Smooth muscle cell (in vitro differentiated cells): ENCODE measurements around the gene FBLN2. TPM values are rescaled to one million over a fixed set of nuclear protein-coding genes. Genes with fewer than 3 reads are reported as not detected.

Experiments used
- DNase-seq: peaks from one replicate; lab custom pipeline; 2025; ENCODE audit not compliant: unreplicated experiment; lab: John Stamatoyannopoulos, UW
- H2AFZ ChIP-seq: fragments of 200-600 bp; sonication (generic); 2 replicates; pipeline ENCODE4 v1.6.0; 2016; ENCODE audit warnings: antibody characterized with exemption, low read depth, mild to moderate bottlenecking
- H3F3A ChIP-seq: fragments of 200-600 bp; sonication (generic); 2 replicates; pipeline ENCODE4 v1.6.0; 2017; ENCODE audit warnings: antibody characterized with exemption, low read depth
- H3K27ac ChIP-seq: fragments of 200-600 bp; sonication (generic); 2 replicates; pipeline ENCODE4 v1.5.1; 2016; ENCODE audit warnings: low read depth, mild to moderate bottlenecking
- H3K27me3 ChIP-seq: fragments of 200-600 bp; sonication (generic); 2 replicates; pipeline ENCODE4 v1.6.1; 2016; ENCODE audit warnings: low read depth, mild to moderate bottlenecking
- H3K36me3 ChIP-seq: fragments of 200-600 bp; sonication (generic); 2 replicates; pipeline ENCODE4 v1.5.1; 2016; ENCODE audit warnings: low read depth
- H3K4me1 ChIP-seq: fragments of 200-600 bp; sonication (generic); 2 replicates; pipeline ENCODE4 v1.5.1; 2016; ENCODE audit warnings: low read depth
- H3K4me2 ChIP-seq: fragments of 200-600 bp; sonication (generic); 2 replicates; pipeline ENCODE4 v1.6.0; 2016; ENCODE audit warnings: mild to moderate bottlenecking
- H3K4me3 ChIP-seq: fragments of 200-600 bp; sonication (generic); 2 replicates; pipeline ENCODE4 v1.5.1; 2016; ENCODE audit warnings: mild to moderate bottlenecking
- H3K79me2 ChIP-seq: fragments of 200-600 bp; sonication (generic); 2 replicates; pipeline ENCODE4 v1.6.0; 2016; ENCODE audit warnings: low read depth, mild to moderate bottlenecking
- H3K9ac ChIP-seq: fragments of 200-600 bp; sonication (generic); 2 replicates; pipeline ENCODE4 v1.6.0; 2016; ENCODE audit warnings: low read depth
- H3K9me3 ChIP-seq: fragments of 200-600 bp; sonication (generic); replicated peaks from 2 replicates; pipeline ENCODE4 v1.5.1; 2016; ENCODE audit warnings: low read depth
- H4K20me1 ChIP-seq: fragments of 200-600 bp; sonication (generic); 2 replicates; pipeline ENCODE4 v1.6.0; 2016; ENCODE audit warnings: low read depth
- WGBS: methylation state at CpG from one replicate; pipeline ENCODE4 v1.1.7; 2016; ENCODE audit warnings: low lambda C conversion rate; 5-methylcytosine and 5-hydroxymethylcytosine counted together
- polyA plus RNA-seq: library from polyadenylated mRNA; unstranded; fragments of >200 nt; fragmentation: Nextera tagmentation; extraction: Ambion mirVana; gene quantifications from 2 replicates; pipeline ENCODE4 v1.2.1, GENCODE V29; 2016
- total RNA-seq: library from RNA; depleted of rRNA; stranded (reverse); fragments of >200 nt; gene quantifications from 2 replicates; pipeline ENCODE4 v1.2.3, GENCODE V29; 2014
- TF ChIP-seq, protein P1 (sequence below): fragments of 200-600 bp; sonication (generic); IDR thresholded peaks from 2 replicates; pipeline ENCODE4 v1.5.1; 2017; ENCODE audit warnings: borderline replicate concordance, mild to moderate bottlenecking, antibody characterized with exemption; ENCODE audit not compliant: insufficient read depth, poor library complexity, severe bottlenecking

FBLN2 gene
- total and polyA plus RNA-seq, 2 experiments from 2014 or later, result 159 to 390 TPM

DNA sequence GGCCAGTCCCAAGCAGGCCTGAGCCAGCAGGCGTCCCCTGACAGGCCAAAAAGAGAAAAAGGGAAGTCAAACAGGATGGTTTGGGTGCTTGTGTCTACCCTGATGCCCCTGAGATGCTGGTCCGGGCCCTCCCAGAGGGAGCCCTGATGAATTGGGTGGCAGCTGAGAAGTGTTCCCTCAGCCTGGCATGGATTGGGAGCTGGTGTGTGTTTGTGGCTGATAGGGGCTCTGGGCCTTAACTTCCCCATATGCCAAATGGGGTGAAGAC, 1.4 kb downstream of the FBLN2 start:
- H3K27ac ChIP-seq, result no peak overlapping the region
- DNase-seq, result no peak
- H3K36me3 ChIP-seq, result no peaks in the 10 kb centered on the region
- H4K20me1 ChIP-seq, result peaks cover 36% of the 10 kb centered on the region
- H3F3A ChIP-seq, result peaks cover 17% of the 10 kb centered on the region
- peaks cover 27% of the 10 kb centered on the region for H3K4me1 ChIP-seq
- TF ChIP-seq, protein P1, sequence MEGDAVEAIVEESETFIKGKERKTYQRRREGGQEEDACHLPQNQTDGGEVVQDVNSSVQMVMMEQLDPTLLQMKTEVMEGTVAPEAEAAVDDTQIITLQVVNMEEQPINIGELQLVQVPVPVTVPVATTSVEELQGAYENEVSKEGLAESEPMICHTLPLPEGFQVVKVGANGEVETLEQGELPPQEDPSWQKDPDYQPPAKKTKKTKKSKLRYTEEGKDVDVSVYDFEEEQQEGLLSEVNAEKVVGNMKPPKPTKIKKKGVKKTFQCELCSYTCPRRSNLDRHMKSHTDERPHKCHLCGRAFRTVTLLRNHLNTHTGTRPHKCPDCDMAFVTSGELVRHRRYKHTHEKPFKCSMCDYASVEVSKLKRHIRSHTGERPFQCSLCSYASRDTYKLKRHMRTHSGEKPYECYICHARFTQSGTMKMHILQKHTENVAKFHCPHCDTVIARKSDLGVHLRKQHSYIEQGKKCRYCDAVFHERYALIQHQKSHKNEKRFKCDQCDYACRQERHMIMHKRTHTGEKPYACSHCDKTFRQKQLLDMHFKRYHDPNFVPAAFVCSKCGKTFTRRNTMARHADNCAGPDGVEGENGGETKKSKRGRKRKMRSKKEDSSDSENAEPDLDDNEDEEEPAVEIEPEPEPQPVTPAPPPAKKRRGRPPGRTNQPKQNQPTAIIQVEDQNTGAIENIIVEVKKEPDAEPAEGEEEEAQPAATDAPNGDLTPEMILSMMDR, result no peak
- WGBS, result 84% methylated on average over 2 of the region's 2 CpGs
- no peaks in the 10 kb centered on the region for H3K9me3 ChIP-seq
- H3K27me3 ChIP-seq, result no peaks in the 10 kb centered on the region
- H2AFZ ChIP-seq, result no peak overlapping the region
- peaks cover 62% of the 10 kb centered on the region for H3K79me2 ChIP-seq
- peak overlapping the region; percentile 10 for H3K4me3 ChIP-seq
- H3K4me2 ChIP-seq, result peak overlapping the region; percentile 88
- no peak overlapping the region for H3K9ac ChIP-seq

- peak overlapping the region; percentile 10 for H3K4me3 ChIP-seq
- 85% methylated on average over 13 of the region's 13 CpGs for WGBS
These were observed 2.0 kb downstream of the FBLN2 start for GRCh38 chr3:13550791-13551360.

GRCh38 chr3:13552857-13553652, 4.1 kb downstream of the FBLN2 start:
- H3K4me3 ChIP-seq, result no peak overlapping the region
- H3K4me1 ChIP-seq, result peaks cover 11% of the 10 kb centered on the region
- no peak overlapping the region for H3K9ac ChIP-seq
- no peak overlapping the region for H2AFZ ChIP-seq
- H3K27me3 ChIP-seq, result no peaks in the 10 kb centered on the region
- peak overlapping the region; percentile 2 for H3K4me2 ChIP-seq
- H3K79me2 ChIP-seq, result peaks cover 78% of the 10 kb centered on the region
- TF ChIP-seq, protein P1, result no peak
- H4K20me1 ChIP-seq, result peaks cover 49% of the 10 kb centered on the region
- no peaks in the 10 kb centered on the region for H3K36me3 ChIP-seq
- DNase-seq, result no peak
- no peaks in the 10 kb centered on the region for H3F3A ChIP-seq
- H3K27ac ChIP-seq, result no peak overlapping the region
- H3K9me3 ChIP-seq, result no peaks in the 10 kb centered on the region
- WGBS, result 90% methylated on average over 28 of the region's 28 CpGs

More at GRCh38 chr3:13550791-13551360, 2.0 kb downstream of the FBLN2 start:
- H3K9me3 ChIP-seq, result no peaks in the 10 kb centered on the region
- H3K36me3 ChIP-seq, result no peaks in the 10 kb centered on the region
- TF ChIP-seq, protein P1, result no peak
- peaks cover 26% of the 10 kb centered on the region for H3K4me1 ChIP-seq
- peaks cover 15% of the 10 kb centered on the region for H3F3A ChIP-seq
- no peaks in the 10 kb centered on the region for H3K27me3 ChIP-seq
- H3K79me2 ChIP-seq, result peaks cover 62% of the 10 kb centered on the region
- no peak for DNase-seq
- H4K20me1 ChIP-seq, result peaks cover 36% of the 10 kb centered on the region
- peak overlapping the region; percentile 88 for H3K4me2 ChIP-seq
- no peak overlapping the region for H3K9ac ChIP-seq
- H2AFZ ChIP-seq, result no peak overlapping the region
- no peak overlapping the region for H3K27ac ChIP-seq
